H1 (cell line): ENCODE results near the gene BATF3. TPM values are rescaled to one million over a fixed set of nuclear protein-coding genes. Genes with fewer than 3 reads are reported as not detected.

Source experiments
- CTCF ChIA-PET: fragments of 300-600 bp; sonication (Branson Sonifier 250); formaldehyde crosslinking; loops from one replicate; lab custom pipeline; 2021; ENCODE audit not compliant: partially characterized antibody; lab: Charles Lee
- POLR2A ChIA-PET: fragments of 300-600 bp; sonication (Branson Sonifier 250); formaldehyde crosslinking; loops from one replicate; lab custom pipeline; 2021; ENCODE audit warnings: inconsistent platforms; ENCODE audit not compliant: partially characterized antibody; lab: Charles Lee
- DNase-seq, 2 experiments: peaks; one replicate each; pipeline versions ENCODE4 v3.0.0 to v3.0.0-alpha.2; 2010 to 2022; ENCODE audit warnings: low spot score in 2 of 2, low read depth in 1 of 2, mixed read lengths in 1 of 2
- FAIRE-seq: peaks from 2 replicates; lab custom pipeline; 2011; peaks lifted over from hg19 to GRCh38; lab: Jason Lieb, UNC
- H2AFZ ChIP-seq: 2 replicates; pipeline ENCODE4 v1.8.1; 2012; ENCODE audit warnings: low read length, inconsistent platforms
- H2AK5ac ChIP-seq: 2 replicates; pipeline ENCODE4 v1.6.1; 2013; ENCODE audit warnings: low read depth, low read length
- H2BK120ac ChIP-seq: replicated peaks from 2 replicates; pipeline ENCODE3; 2013; ENCODE audit warnings: low read depth, low read length, inconsistent platforms
- H2BK12ac ChIP-seq: 2 replicates; pipeline ENCODE4 v1.6.1; 2013; ENCODE audit warnings: low read depth, low read length
- H2BK15ac ChIP-seq: 2 replicates; pipeline ENCODE4 v1.6.1; 2013; ENCODE audit warnings: low read length
- H2BK20ac ChIP-seq: 2 replicates; pipeline ENCODE4 v1.6.1; 2013; ENCODE audit warnings: low read length
- H2BK5ac ChIP-seq: 2 replicates; pipeline ENCODE4 v1.6.1; 2013; ENCODE audit warnings: low read depth, low read length
- H3K14ac ChIP-seq: 2 replicates; pipeline ENCODE4 v1.6.1; 2013; ENCODE audit warnings: inconsistent platforms; ENCODE audit not compliant: insufficient read length
- H3K18ac ChIP-seq: 2 replicates; pipeline ENCODE4 v1.6.1; 2013; ENCODE audit warnings: low read length; ENCODE audit errors: extremely low read depth
- H3K23ac ChIP-seq: 2 replicates; pipeline ENCODE4 v1.6.1; 2013; ENCODE audit warnings: inconsistent platforms; ENCODE audit not compliant: insufficient read length
- H3K23me2 ChIP-seq: 2 replicates; pipeline ENCODE4 v1.6.1; 2013; ENCODE audit warnings: low read depth, low read length
- H3K27ac ChIP-seq: 2 replicates; pipeline ENCODE4 v1.6.1; 2011; ENCODE audit warnings: low read depth, low read length, inconsistent platforms
- H3K27me3 ChIP-seq, 4 experiments: replicated peaks in 1 of 4; 1 replicate in 1 of 4; 2 replicates in 3 of 4; pipeline versions ENCODE4 v1.6.1 to v1.8.1; 2011 to 2013; ENCODE audit warnings: low read length in 3 of 4, mild to moderate bottlenecking in 3 of 4, inconsistent platforms in 2 of 4, mixed read lengths in 2 of 4, moderate library complexity in 1 of 4; ENCODE audit not compliant: control insufficient read depth in 3 of 4, insufficient read depth in 3 of 4; ENCODE audit errors: extremely low read depth in 1 of 4
- H3K36me3 ChIP-seq, 4 experiments: 2 replicates each; pipeline versions ENCODE4 v1.6.1 to v1.8.1; 2011 to 2013; ENCODE audit warnings: mild to moderate bottlenecking in 4 of 4, low read length in 3 of 4, moderate library complexity in 2 of 4, control low read depth in 1 of 4, inconsistent platforms in 1 of 4; ENCODE audit not compliant: insufficient read depth in 4 of 4, control insufficient read depth in 2 of 4
- H3K4ac ChIP-seq: replicated peaks from 2 replicates; pipeline ENCODE3; 2013; ENCODE audit warnings: low read length, low read depth, mixed read lengths, inconsistent platforms; ENCODE audit not compliant: insufficient read length
- H3K4me1 ChIP-seq, 4 experiments: replicated peaks in 1 of 4; 1 replicate in 1 of 4; 2 replicates in 3 of 4; pipeline versions ENCODE4 v1.6.1 to v1.8.1; 2011 to 2013; ENCODE audit warnings: low read length in 3 of 4, inconsistent platforms in 2 of 4, mixed read lengths in 1 of 4; ENCODE audit not compliant: insufficient read depth in 4 of 4, control insufficient read depth in 3 of 4
- H3K4me2 ChIP-seq, 2 experiments: 2 replicates each; pipeline versions ENCODE4 v1.6.1 to v1.8.1; 2011 to 2013; ENCODE audit warnings: low read depth in 2 of 2, low read length in 2 of 2, control low read depth in 1 of 2, inconsistent platforms in 1 of 2, mild to moderate bottlenecking in 1 of 2; ENCODE audit not compliant: insufficient read depth in 1 of 2
- H3K4me3 ChIP-seq, 4 experiments: fragments of 200-600, 300-600 bp in 1 of 4; sonication (generic), shearing (Covaris generic), sonication (Bioruptor Twin) in 1 of 4; 2 replicates each; pipeline versions ENCODE4 v1.5.1 to v1.8.1; 2011 to 2016; ENCODE audit warnings: low read length in 4 of 4, low read depth in 3 of 4, control low read depth in 2 of 4, inconsistent platforms in 2 of 4, mild to moderate bottlenecking in 2 of 4, mixed read lengths in 1 of 4, moderate library complexity in 1 of 4; ENCODE audit not compliant: insufficient read depth in 2 of 4; ENCODE audit errors: extremely low read depth in 1 of 4
- H3K56ac ChIP-seq: replicated peaks from 2 replicates; pipeline ENCODE3; 2013; ENCODE audit warnings: low read depth, mild to moderate bottlenecking, mixed read lengths, low read length, inconsistent platforms; ENCODE audit not compliant: insufficient read length
- H3K79me1 ChIP-seq: 2 replicates; pipeline ENCODE4 v1.6.1; 2013; ENCODE audit warnings: low read depth, low read length, control low read depth
- H3K79me2 ChIP-seq, 2 experiments: 2 replicates each; pipeline versions ENCODE4 v1.6.1 to v1.8.1; 2012 to 2013; ENCODE audit warnings: low read length in 2 of 2, mild to moderate bottlenecking in 2 of 2, inconsistent platforms in 1 of 2; ENCODE audit not compliant: insufficient read depth in 2 of 2, control insufficient read depth in 1 of 2
- H3K9ac ChIP-seq, 4 experiments: replicated peaks in 1 of 4; 1 replicate in 1 of 4; 2 replicates in 3 of 4; pipeline versions ENCODE4 v1.6.1 to v1.8.1; 2011 to 2013; ENCODE audit warnings: low read depth in 3 of 4, low read length in 3 of 4, control low read depth in 2 of 4, mild to moderate bottlenecking in 2 of 4, moderate library complexity in 2 of 4, inconsistent platforms in 1 of 4; ENCODE audit errors: extremely low read depth in 1 of 4
- H3K9me3 ChIP-seq, 2 experiments: 2 replicates each; pipeline versions ENCODE4 v1.6.1 to v1.8.1; 2012 to 2013; ENCODE audit warnings: mild to moderate bottlenecking in 2 of 2, moderate library complexity in 2 of 2, control low read depth in 1 of 2, inconsistent platforms in 1 of 2, low read depth in 1 of 2, low read length in 1 of 2, mixed read lengths in 1 of 2; ENCODE audit not compliant: insufficient read depth in 2 of 2
- H4K20me1 ChIP-seq, 2 experiments: replicated peaks in 1 of 2; 2 replicates each; pipeline versions ENCODE3 to v1.8.1; 2011 to 2013; ENCODE audit warnings: inconsistent platforms in 2 of 2, low read length in 2 of 2, mild to moderate bottlenecking in 1 of 2; ENCODE audit not compliant: insufficient read depth in 2 of 2, control insufficient read depth in 1 of 2
- H4K5ac ChIP-seq: 2 replicates; pipeline ENCODE4 v1.6.1; 2013; ENCODE audit warnings: low read length, low read depth, mixed read lengths, inconsistent platforms; ENCODE audit not compliant: insufficient read length
- H4K8ac ChIP-seq: 2 replicates; pipeline ENCODE4 v1.8.0; 2013; ENCODE audit warnings: mild to moderate bottlenecking, moderate library complexity, low read length, inconsistent platforms; ENCODE audit not compliant: insufficient read depth; ENCODE audit errors: extremely low read depth
- H4K91ac ChIP-seq: replicated peaks from 2 replicates; pipeline ENCODE3; 2013; ENCODE audit warnings: low read length, mixed read lengths, inconsistent platforms; ENCODE audit not compliant: insufficient read length
- ASH2L ChIP-seq: fragments of 200-600, 300-600 bp; sonication (generic); IDR thresholded peaks from one replicate; pipeline ENCODE4 v1.7.1; 2017; ENCODE audit warnings: low read length
- CBX8 ChIP-seq: fragments of 300-800, 300-1000 bp; sonication (generic); IDR thresholded peaks from 2 replicates; pipeline ENCODE4 v1.7.1; 2016; ENCODE audit warnings: low read depth, low read length, borderline replicate concordance
- SIN3A ChIP-seq, 2 experiments: IDR thresholded peaks in 1 of 2; conservative IDR thresholded peaks in 1 of 2; 2 replicates each; pipeline ENCODE4 v1.6.1; 2011 to 2012; ENCODE audit warnings: low read length in 2 of 2, improper control_type of control experiment in 1 of 2, low read depth in 1 of 2, mild to moderate bottlenecking in 1 of 2
- polyA plus RNA-seq, 7 experiments: library from polyadenylated mRNA; depleted of rRNA in 3 of 7; stranded (reverse) in 5 of 7; unstranded in 2 of 7; fragments of >200 nt in 5 of 7; fragments of 200-250 nt in 2 of 7; gene quantifications; 1 replicate in 5 of 7; 2 replicates in 1 of 7; 4 replicates in 1 of 7; pipeline versions ENCODE4 v1.2.1 to v1.2.3, GENCODE V29; 2011 to 2013; ENCODE audit warnings: missing spikeins in 2 of 7, mixed read lengths in 2 of 7
- total RNA-seq: library from RNA; stranded (reverse); fragmentation: NEBNext Ultra II Directional; extraction: Animal tissue kit (Norgen Biotek cat#: 25700); gene quantifications from 2 replicates; pipeline ENCODE4 v1.2.1, GENCODE V29; 2021
- TF ChIP-seq, protein P1 (sequence below): IDR thresholded peaks from 2 replicates; pipeline ENCODE4 v1.6.1; 2011; ENCODE audit warnings: low read length, improper control_type of control experiment
- TF ChIP-seq, protein P2 (sequence below): IDR thresholded peaks from 2 replicates; pipeline ENCODE4 v1.6.1; 2012; ENCODE audit warnings: inconsistent platforms

Gene BATF3
- total and polyA plus RNA-seq, 2 of the 8 experiments (the other 6 are each of a cell fraction or from before 2014, with no cell fraction given), result 6.3 TPM

DNA sequence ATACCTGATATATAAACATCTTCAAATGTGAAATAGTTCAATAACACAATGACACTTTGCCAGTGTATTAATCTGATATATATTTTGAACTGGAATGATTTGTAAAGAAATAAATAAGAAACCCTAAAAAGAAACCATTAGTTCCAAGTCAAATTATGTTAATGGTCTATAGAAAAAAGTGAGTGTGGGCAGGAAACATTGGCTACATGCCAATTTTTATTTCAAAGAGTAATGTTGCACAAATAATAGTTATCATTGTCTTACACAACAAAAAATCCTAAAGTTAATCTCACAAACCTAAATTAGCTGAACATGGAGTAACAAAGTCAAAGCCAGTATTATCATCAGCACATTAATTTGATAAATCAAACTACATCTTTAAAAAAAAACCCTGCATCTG, 37.9 kb upstream of the BATF3 start:
- Histone ChIP-seq H2BK5ac (no peak overlapping the region), H3K4me2 (no peak overlapping the region), H3K27me3 (no peaks in the 10 kb centered on the region), H3K79me1 (no peaks in the 10 kb centered on the region), H3K23ac (no peak overlapping the region), H2BK20ac (no peak overlapping the region), H3K14ac (no peak overlapping the region), H3K18ac (no peak overlapping the region), H2AK5ac (no peak overlapping the region), H3K23me2 (no peaks in the 10 kb centered on the region), H4K20me1 (no peaks in the 10 kb centered on the region), H3K9me3 (no peaks in the 10 kb centered on the region), H3K4me1 (no peaks in the 10 kb centered on the region), H4K91ac (no peak overlapping the region), H4K8ac (no peak overlapping the region), H3K79me2 (0 out of 4 replicates have a peak, but pooled peaks cover 0 to 3% of the 10 kb centered on the region in 2 experiments), H2BK120ac (no peak overlapping the region), H2AFZ (no peak overlapping the region), H4K5ac (no peak overlapping the region), H3K27ac (no peak overlapping the region)
- POLR2A ChIA-PET, result interaction anchor here (0.6 kb wide), 1 partner anchor 54 kb away, joined by 4 read pairs; the partner anchor contains the start of genes NSL1 and TATDN3
- no peak for FAIRE-seq
- TF ChIP-seq ASH2L (no peak), SIN3A (conservative IDR thresholded peaks at IDR 0.05 in 1 of 2, IDR thresholded peaks at IDR 0.05 in 1 of 2; ENCODE audit: low read depth in 1 of 2, low read length in 2 of 2) (no peak), CBX8 (no peak)
- TF ChIP-seq, protein P1, sequence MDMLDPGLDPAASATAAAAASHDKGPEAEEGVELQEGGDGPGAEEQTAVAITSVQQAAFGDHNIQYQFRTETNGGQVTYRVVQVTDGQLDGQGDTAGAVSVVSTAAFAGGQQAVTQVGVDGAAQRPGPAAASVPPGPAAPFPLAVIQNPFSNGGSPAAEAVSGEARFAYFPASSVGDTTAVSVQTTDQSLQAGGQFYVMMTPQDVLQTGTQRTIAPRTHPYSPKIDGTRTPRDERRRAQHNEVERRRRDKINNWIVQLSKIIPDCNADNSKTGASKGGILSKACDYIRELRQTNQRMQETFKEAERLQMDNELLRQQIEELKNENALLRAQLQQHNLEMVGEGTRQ, result no peak
- TF ChIP-seq, protein P2, sequence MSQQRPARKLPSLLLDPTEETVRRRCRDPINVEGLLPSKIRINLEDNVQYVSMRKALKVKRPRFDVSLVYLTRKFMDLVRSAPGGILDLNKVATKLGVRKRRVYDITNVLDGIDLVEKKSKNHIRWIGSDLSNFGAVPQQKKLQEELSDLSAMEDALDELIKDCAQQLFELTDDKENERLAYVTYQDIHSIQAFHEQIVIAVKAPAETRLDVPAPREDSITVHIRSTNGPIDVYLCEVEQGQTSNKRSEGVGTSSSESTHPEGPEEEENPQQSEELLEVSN, result no peak
- TF ChIP-seq, all 59 proteins: peak for 0
- CTCF ChIA-PET, result interaction anchor here (0.6 to 3.2 kb wide), 6 partner anchors 10 to 339 kb away, joined by 3 to 21 read pairs (median 5); no protein-coding TSS in a partner anchor
- Histone ChIP-seq H2BK15ac (no peak overlapping the region), H3K9ac (no peak overlapping the region), H3K4me3 (no peak overlapping the region), H2BK12ac (no peak overlapping the region), H3K4ac (no peak overlapping the region), H3K56ac (no peak overlapping the region), H3K36me3 (peaks cover 0 to 5% (median 1%) of the 10 kb centered on the region in 4 experiments; a peak in 2 of 8 replicates)
- DNase-seq, result no peak
